ENCODE data around the gene PSPH. TPM values are rescaled to one million over a fixed set of nuclear protein-coding genes. Genes with fewer than 3 reads are reported as not detected.

The PSPH gene
- polyA plus RNA-seq, 4 donors = 2.7 to 88.4 (median 16.6) TPM

DNA sequence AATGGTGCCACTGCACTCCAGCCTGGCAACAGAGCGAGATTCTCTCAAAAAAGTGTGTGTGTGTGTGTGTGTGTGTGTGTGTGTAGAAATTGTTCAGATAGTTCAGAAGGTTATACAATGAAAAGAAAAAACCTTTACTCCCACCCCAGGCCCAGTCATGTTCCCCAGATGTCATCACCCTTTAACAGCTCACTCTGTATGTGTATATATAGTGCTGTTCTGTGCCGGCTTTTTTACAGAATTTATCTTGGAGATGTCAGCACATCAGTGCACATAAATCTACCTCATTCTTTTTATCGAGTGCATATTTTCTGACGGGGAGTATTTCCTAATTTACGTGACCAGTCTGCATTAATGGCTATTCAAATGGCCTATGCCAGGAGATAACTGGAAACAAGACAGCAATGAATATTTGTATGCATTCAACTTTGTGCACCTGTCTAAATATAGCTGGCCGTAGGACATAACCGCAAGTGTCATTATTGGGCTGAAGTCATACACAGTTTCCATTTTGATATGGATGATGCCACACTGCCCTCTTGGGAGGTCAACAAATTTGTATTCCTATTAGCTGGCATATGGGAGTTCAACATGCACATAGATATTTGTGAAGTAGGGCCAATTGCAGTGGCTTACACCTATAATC is 75.1 kb downstream of the PSPH start:
- Histone ChIP-seq H3K4me3 (ENCODE audit: low read depth in 1 of 3, low read length in 3 of 3) (no peak overlapping the region), H3K4me1 (ENCODE audit: control insufficient read depth in 3 of 3, insufficient read depth in 2 of 3, low read depth in 1 of 3, low read length in 2 of 3) (no peaks in the 10 kb centered on the region), H3K27ac (ENCODE audit: low read depth in 1 of 3, low read length in 2 of 3) (no peak overlapping the region), H3K27me3 (ENCODE audit: control insufficient read depth in 3 of 3, insufficient read depth in 3 of 3, low read length in 3 of 3) (no peaks in the 10 kb centered on the region), H3K36me3 (ENCODE audit: control insufficient read depth in 3 of 3, insufficient read depth in 2 of 3, low read depth in 1 of 3, low read length in 3 of 3) (peaks cover 7 to 12% (median 11%) of the 10 kb centered on the region in 3 donors), H3K9me3 (ENCODE audit: control insufficient read depth in 2 of 2, insufficient read depth in 1 of 2, low read depth in 1 of 2, low read length in 1 of 2) (no peaks in the 10 kb centered on the region)
- DNase-seq (no peak), FAIRE-seq (no peak)
- 84 to 88% (median 86%) methylated on average over 7 of the region's 7 CpGs for WGBS, 3 donors

DNA sequence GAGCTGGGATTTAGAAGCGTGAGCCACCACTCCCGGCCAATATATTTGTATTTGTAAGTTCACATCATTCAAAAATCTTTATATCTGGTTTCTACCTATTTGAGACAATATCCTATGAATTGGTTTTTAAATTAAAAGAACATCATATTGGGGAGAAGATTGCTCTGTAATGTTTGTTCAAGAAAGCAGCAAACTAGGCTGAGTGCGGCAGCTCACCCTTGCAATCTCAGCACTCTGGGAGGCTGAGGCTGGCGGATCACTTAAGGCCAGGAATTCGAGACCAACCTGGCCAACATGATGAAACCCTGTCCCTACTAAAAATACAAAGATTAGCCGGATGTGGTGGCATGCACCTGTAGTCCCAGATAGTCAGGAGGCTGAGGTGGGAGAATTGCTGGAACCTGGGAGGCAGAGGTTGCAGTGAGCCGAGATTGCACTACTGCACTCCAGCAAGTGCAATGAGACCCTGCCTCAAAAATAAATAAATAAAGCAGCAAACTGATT is 77.4 kb downstream of the PSPH start:
- H3K4me1 ChIP-seq (ENCODE audit: control insufficient read depth in 3 of 3, insufficient read depth in 2 of 3, low read depth in 1 of 3, low read length in 2 of 3) = no peaks in the 10 kb centered on the region
- DNase-seq (no peak), FAIRE-seq (no peak)

DNA sequence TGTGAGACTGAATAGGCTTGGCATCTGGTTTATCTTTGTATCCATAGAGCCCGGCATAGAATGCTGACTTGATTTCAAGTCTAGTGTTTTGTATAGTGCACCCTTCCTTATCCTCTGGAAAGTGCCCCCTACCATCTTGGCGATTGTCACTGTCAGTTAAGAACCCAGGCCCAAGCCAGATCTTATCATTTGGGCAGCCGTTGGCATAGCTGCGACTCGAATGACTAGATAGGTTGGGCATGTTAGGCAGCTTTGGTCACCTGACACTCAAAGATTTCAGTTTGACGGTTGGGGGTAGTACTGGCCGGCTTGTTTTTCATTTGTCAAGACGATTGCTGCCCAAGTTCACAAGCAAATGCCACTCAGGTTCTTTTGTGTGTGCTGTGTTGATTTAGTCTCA is 80.3 kb downstream of the PSPH start:
- 66 to 83% (median 73%) methylated on average over 8 of the region's 8 CpGs for WGBS, 3 donors
- Histone ChIP-seq H3K27ac (ENCODE audit: low read depth in 1 of 3, low read length in 2 of 3) (no peak overlapping the region), H3K9me3 (ENCODE audit: control insufficient read depth in 2 of 2, insufficient read depth in 1 of 2, low read depth in 1 of 2, low read length in 1 of 2) (no peaks in the 10 kb centered on the region), H3K4me3 (ENCODE audit: low read depth in 1 of 3, low read length in 3 of 3) (no peak overlapping the region), H3K4me1 (ENCODE audit: control insufficient read depth in 3 of 3, insufficient read depth in 2 of 3, low read depth in 1 of 3, low read length in 2 of 3) (no peaks in the 10 kb centered on the region), H3K36me3 (ENCODE audit: control insufficient read depth in 3 of 3, insufficient read depth in 2 of 3, low read depth in 1 of 3, low read length in 3 of 3) (peaks cover 0 to 25% (median 0%) of the 10 kb centered on the region in 3 donors), H3K27me3 (ENCODE audit: control insufficient read depth in 3 of 3, insufficient read depth in 3 of 3, low read length in 3 of 3) (no peaks in the 10 kb centered on the region)
- DNase-seq (no peak), FAIRE-seq (no peak)

More for the DNA sequence above, 77.4 kb downstream of the PSPH start:
- no peaks in the 10 kb centered on the region for H3K27me3 ChIP-seq (ENCODE audit: control insufficient read depth in 3 of 3, insufficient read depth in 3 of 3, low read length in 3 of 3)
- H3K27ac ChIP-seq (ENCODE audit: low read depth in 1 of 3, low read length in 2 of 3) = no peak overlapping the region
- WGBS, 3 donors = 96 to 98% (median 97%) methylated on average over 7 of the region's 7 CpGs
- H3K36me3 ChIP-seq (ENCODE audit: control insufficient read depth in 3 of 3, insufficient read depth in 2 of 3, low read depth in 1 of 3, low read length in 3 of 3) = peaks cover 0 to 13% (median 4%) of the 10 kb centered on the region in 3 donors
- H3K4me3 ChIP-seq (ENCODE audit: low read depth in 1 of 3, low read length in 3 of 3) = no peak overlapping the region
- H3K9me3 ChIP-seq (ENCODE audit: control insufficient read depth in 2 of 2, insufficient read depth in 1 of 2, low read depth in 1 of 2, low read length in 1 of 2) = no peaks in the 10 kb centered on the region

DNA sequence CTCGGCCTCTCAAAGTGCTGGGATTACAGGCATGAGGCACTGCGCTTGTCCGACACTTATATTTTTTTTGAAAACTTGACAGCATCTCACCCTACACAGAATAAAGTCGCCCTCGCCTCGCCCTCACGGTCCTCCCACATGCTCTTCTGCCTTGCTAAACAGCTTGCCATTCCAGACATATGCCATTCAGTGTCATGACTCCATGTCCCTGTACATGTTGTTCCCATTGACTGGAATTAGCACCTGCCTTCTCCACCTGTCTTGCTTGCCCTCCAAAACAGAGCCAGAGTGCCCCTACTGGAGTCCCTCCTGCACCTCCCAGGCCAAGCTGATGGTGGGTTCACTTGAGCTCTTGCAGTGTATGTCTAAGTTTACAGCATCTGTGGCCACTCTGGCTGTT is 80.7 kb downstream of the PSPH start:
- 89 to 95% (median 90%) methylated on average over 7 of the region's 7 CpGs for WGBS, 3 donors
- no peaks in the 10 kb centered on the region for H3K9me3 ChIP-seq (ENCODE audit: control insufficient read depth in 2 of 2, insufficient read depth in 1 of 2, low read depth in 1 of 2, low read length in 1 of 2)
- H3K36me3 ChIP-seq (ENCODE audit: control insufficient read depth in 3 of 3, insufficient read depth in 2 of 3, low read depth in 1 of 3, low read length in 3 of 3) = peaks cover 0 to 25% (median 0%) of the 10 kb centered on the region in 3 donors
- H3K4me3 ChIP-seq (ENCODE audit: low read depth in 1 of 3, low read length in 3 of 3) = no peak overlapping the region
- FAIRE-seq = no peak
- H3K27ac ChIP-seq (ENCODE audit: low read depth in 1 of 3, low read length in 2 of 3) = no peak overlapping the region
- DNase-seq = no peak
- H3K27me3 ChIP-seq (ENCODE audit: control insufficient read depth in 3 of 3, insufficient read depth in 3 of 3, low read length in 3 of 3) = no peaks in the 10 kb centered on the region
- no peaks in the 10 kb centered on the region for H3K4me1 ChIP-seq (ENCODE audit: control insufficient read depth in 3 of 3, insufficient read depth in 2 of 3, low read depth in 1 of 3, low read length in 2 of 3)

DNA sequence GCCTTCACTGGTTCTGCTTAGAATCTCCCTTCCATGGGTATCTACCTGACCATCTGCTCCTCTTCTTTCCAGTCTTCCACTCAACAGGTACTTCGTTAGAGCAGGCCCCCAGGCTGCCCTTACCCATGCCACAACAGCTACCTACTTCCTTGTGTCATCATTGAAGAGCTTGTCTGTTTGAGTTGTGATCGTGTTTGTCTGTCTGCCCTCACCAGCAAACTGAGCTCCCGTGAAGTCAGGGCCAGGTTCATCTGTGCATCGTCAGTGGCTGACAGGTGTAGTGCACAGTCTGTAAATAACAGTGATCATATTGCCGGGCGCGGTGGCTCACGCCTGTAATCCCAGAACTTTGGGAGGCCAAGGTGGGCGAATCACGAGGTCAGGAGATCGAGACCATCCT is 81.9 kb downstream of the PSPH start:
- DNase-seq (no peak), FAIRE-seq (no peak)
- no peak overlapping the region for H3K4me3 ChIP-seq (ENCODE audit: low read depth in 1 of 3, low read length in 3 of 3)
- WGBS, 3 donors = 82 to 89% (median 88%) methylated on average over 10 to 11 of the region's 11 CpGs
- no peaks in the 10 kb centered on the region for H3K9me3 ChIP-seq (ENCODE audit: control insufficient read depth in 2 of 2, insufficient read depth in 1 of 2, low read depth in 1 of 2, low read length in 1 of 2)
- H3K36me3 ChIP-seq (ENCODE audit: control insufficient read depth in 3 of 3, insufficient read depth in 2 of 3, low read depth in 1 of 3, low read length in 3 of 3) = peaks cover 0 to 25% (median 0%) of the 10 kb centered on the region in 3 donors
- no peaks in the 10 kb centered on the region for H3K27me3 ChIP-seq (ENCODE audit: control insufficient read depth in 3 of 3, insufficient read depth in 3 of 3, low read length in 3 of 3)
- H3K4me1 ChIP-seq (ENCODE audit: control insufficient read depth in 3 of 3, insufficient read depth in 2 of 3, low read depth in 1 of 3, low read length in 2 of 3) = no peaks in the 10 kb centered on the region
- H3K27ac ChIP-seq (ENCODE audit: low read depth in 1 of 3, low read length in 2 of 3) = no peak overlapping the region

DNA sequence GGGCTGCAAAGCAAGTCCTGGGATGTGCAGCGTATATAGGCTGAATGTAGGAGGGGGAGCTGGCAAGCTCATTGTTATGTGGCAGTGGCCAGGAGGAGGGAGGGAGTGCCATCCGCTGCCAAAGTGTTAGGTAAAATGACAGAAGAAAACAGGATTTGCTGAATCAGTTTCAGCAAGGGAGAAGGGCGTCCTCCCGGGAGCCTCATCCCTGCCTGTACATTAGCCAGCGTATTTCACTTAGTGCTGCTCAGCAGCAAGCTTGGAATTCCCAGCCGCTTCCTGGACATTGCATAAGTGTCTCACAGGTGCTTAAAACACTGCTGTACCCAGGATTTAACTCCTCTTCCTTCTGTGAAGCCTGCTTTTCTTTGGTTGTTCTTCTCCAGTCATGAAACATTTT is 84.4 kb downstream of the PSPH start:
- Histone ChIP-seq H3K4me1 (ENCODE audit: control insufficient read depth in 3 of 3, insufficient read depth in 2 of 3, low read depth in 1 of 3, low read length in 2 of 3) (no peaks in the 10 kb centered on the region), H3K9me3 (ENCODE audit: control insufficient read depth in 2 of 2, insufficient read depth in 1 of 2, low read depth in 1 of 2, low read length in 1 of 2) (no peaks in the 10 kb centered on the region), H3K36me3 (ENCODE audit: control insufficient read depth in 3 of 3, insufficient read depth in 2 of 3, low read depth in 1 of 3, low read length in 3 of 3) (peaks cover 0 to 25% (median 0%) of the 10 kb centered on the region in 3 donors), H3K4me3 (ENCODE audit: low read depth in 1 of 3, low read length in 3 of 3) (no peak overlapping the region), H3K27me3 (ENCODE audit: control insufficient read depth in 3 of 3, insufficient read depth in 3 of 3, low read length in 3 of 3) (no peaks in the 10 kb centered on the region), H3K27ac (ENCODE audit: low read depth in 1 of 3, low read length in 2 of 3) (no peak overlapping the region)
- no peak for FAIRE-seq
- 75 to 91% (median 90%) methylated on average over 6 of the region's 6 CpGs for WGBS, 3 donors
- peak in 1 of 2 donors; percentile 15 for DNase-seq

DNA sequence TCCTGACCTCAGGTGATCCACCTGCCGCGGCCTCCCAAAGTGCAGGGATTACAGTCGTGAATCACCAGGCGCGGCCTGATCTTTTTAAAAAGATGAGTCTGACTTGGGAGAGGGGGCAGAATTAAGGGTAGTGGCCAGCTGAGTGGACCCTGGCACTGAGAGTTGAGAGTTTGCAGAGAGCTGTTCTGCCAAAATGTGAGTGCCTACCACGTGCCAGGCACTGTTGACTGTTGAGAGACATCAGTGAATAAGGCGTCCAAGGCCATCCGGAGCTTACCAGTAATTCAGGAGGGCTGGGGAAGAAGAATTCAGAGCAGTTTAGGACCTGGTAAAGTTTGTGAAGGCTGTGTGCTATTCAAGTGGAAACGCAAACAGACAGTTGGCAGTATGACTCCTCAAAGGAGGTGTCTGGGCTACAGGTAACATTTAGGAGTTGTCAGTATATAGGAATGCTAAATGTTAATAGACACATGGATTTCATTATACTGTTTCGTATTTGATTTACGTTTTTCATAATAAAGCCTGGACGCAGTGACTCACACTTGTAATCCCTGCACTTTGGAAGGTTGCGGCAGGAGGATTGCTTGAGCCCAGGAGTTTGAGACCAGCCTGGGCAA is 85.3 kb downstream of the PSPH start:
- FAIRE-seq (no peak), DNase-seq (peak; percentile 2 to 16)
- Histone ChIP-seq H3K27ac (ENCODE audit: low read depth in 1 of 3, low read length in 2 of 3) (peak overlapping the region; percentile 21 to 37 (median 27)), H3K9me3 (ENCODE audit: control insufficient read depth in 2 of 2, insufficient read depth in 1 of 2, low read depth in 1 of 2, low read length in 1 of 2) (no peaks in the 10 kb centered on the region), H3K4me1 (ENCODE audit: control insufficient read depth in 3 of 3, insufficient read depth in 2 of 3, low read depth in 1 of 3, low read length in 2 of 3) (no peaks in the 10 kb centered on the region), H3K4me3 (ENCODE audit: low read depth in 1 of 3, low read length in 3 of 3) (no peak overlapping the region), H3K36me3 (ENCODE audit: control insufficient read depth in 3 of 3, insufficient read depth in 2 of 3, low read depth in 1 of 3, low read length in 3 of 3) (peaks cover 0 to 25% (median 0%) of the 10 kb centered on the region in 3 donors), H3K27me3 (ENCODE audit: control insufficient read depth in 3 of 3, insufficient read depth in 3 of 3, low read length in 3 of 3) (no peaks in the 10 kb centered on the region)
- 68 to 85% (median 72%) methylated on average over 13 of the region's 13 CpGs for WGBS, 3 donors

DNA sequence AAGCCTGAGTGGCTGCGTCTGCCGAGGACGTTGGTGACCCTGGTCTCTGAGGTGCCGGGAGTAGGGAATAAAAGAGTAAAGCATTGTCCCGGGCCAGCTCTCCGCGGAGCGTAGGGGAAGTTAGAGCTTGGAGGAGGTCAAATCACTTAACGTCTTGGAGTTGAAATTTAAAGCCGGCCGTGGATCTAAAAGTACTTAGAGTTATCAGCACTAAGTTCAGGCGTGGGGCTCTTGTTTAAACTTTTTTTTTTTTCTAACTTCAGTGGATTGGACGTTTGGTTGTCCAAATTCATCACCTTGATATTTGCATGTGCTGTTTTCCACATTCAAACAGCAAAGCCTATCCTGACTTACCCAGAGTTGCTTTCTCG is 86.2 kb downstream of the PSPH start:
- FAIRE-seq = no peak
- H3K27me3 ChIP-seq (ENCODE audit: control insufficient read depth in 3 of 3, insufficient read depth in 3 of 3, low read length in 3 of 3) = no peaks in the 10 kb centered on the region
- WGBS, 3 donors = 1 to 2% (median 2%) methylated on average over 13 to 14 of the region's 14 CpGs

More for the DNA sequence above, 86.2 kb downstream of the PSPH start:
- Histone ChIP-seq H3K27ac (ENCODE audit: low read depth in 1 of 3, low read length in 2 of 3) (peak overlapping the region; percentile 94 to 98 (median 96)), H3K4me1 (ENCODE audit: control insufficient read depth in 3 of 3, insufficient read depth in 2 of 3, low read depth in 1 of 3, low read length in 2 of 3) (no peaks in the 10 kb centered on the region), H3K36me3 (ENCODE audit: control insufficient read depth in 3 of 3, insufficient read depth in 2 of 3, low read depth in 1 of 3, low read length in 3 of 3) (peaks cover 0 to 23% (median 0%) of the 10 kb centered on the region in 3 donors), H3K4me3 (ENCODE audit: low read depth in 1 of 3, low read length in 3 of 3) (peak overlapping the region; percentile 65 to 75 (median 73)), H3K9me3 (ENCODE audit: control insufficient read depth in 2 of 2, insufficient read depth in 1 of 2, low read depth in 1 of 2, low read length in 1 of 2) (no peaks in the 10 kb centered on the region)
- no peak for DNase-seq
